GM18909 (cell line): ENCODE results near the gene GALNT2.

Experiments
- ATAC-seq: cut with Tn5 transposase; IDR thresholded peaks from one replicate; pipeline ENCODE4 v1.9.1; 2021; ENCODE audit warnings: mild to moderate bottlenecking; ENCODE audit not compliant: unreplicated experiment, poor library complexity

GALNT2 gene

GRCh38 chr1:230156068-230156467, 89.0 kb downstream of the GALNT2 start:
- ATAC-seq = no peak

- no peak for ATAC-seq
These were observed 89.5 kb downstream of the GALNT2 start for GRCh38 chr1:230156536-230156935.

GRCh38 chr1:230157420-230158390, 90.7 kb downstream of the GALNT2 start:
- ATAC-seq = no peak

DNA sequence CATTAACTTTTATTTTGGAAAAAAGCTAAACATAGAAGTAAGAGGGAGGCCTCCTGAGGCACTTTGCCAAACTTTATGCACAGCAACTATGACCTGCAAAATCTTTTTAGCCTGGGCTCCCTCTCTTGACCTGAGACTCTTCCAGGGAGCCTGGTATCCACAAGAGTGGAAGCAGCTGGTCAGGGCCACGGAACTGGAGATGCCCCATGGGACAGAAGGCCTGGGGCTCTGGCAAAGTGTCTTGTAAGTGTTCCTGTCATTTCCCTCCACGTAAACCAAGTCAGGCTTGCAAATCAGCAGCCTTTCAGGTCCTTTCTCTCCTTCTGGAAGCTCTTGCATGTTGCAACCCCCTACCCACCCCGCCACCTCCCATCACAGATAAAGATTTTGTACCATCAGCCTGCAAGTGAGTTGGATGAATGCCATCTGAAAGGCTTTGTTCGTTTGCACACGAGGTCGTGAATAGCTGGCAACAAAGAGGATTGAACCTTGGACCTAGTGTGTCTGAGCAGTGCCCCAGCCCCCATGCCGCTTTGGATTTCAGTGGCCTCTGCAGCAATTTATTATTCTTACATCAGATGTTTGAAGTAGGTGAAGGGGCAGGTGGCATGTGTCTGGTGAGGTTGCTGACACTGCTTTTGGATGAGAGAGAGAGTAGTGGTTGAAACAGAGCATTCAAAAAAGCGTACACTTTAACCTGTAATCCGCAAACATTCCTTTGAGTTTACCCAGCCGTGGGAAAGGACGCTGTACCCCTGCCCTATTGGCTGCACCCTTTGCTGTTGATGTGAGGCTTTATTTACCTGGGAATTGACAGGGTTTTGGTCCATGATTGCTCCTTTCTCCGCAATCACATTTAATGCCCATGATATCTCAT, 91.6 kb downstream of the GALNT2 start:
- ATAC-seq = no peak

- no peak for ATAC-seq
These were observed 92.5 kb downstream of the GALNT2 start for GRCh38 chr1:230159580-230159979.

DNA sequence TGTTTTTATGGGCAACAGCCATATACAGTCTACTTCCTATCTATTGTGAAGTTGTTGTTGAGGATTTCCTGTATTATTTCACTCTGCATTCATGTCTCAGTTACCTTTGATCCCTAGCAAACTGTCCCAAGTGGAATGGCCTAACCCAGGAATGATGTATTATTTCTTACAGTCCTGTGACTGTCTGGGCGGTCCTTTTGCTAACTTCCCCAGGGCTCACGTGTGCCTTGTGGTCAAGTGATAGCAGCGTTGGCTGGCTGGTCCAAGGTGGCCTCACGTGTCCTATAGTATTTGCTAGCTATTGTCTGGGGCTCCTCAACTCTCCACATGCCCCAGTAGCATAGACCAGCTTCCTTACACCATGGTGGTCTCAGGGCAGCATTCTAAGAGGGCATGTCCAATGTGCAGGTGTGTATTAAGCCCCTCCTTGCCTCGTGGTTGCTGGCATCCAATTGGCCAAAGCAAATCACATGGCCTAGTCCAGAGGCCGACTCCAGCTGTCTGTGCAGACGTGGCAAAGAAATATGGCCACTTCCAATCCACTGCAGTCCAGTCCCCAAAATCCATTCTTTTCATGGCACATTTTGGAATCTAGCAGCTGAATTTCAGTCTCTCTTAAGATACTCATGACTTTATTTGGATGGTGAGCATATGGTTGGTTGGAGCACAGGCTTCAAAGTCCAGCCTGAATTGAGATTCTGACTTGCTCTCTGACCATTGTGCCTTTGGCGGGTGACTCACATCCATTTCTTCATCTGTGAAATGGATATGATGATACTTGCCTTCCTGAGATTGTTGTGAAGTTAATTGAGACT, 94.1 kb downstream of the GALNT2 start:
- ATAC-seq = no peak

GRCh38 chr1:230163205-230163604, 96.2 kb downstream of the GALNT2 start:
- ATAC-seq = no peak

DNA sequence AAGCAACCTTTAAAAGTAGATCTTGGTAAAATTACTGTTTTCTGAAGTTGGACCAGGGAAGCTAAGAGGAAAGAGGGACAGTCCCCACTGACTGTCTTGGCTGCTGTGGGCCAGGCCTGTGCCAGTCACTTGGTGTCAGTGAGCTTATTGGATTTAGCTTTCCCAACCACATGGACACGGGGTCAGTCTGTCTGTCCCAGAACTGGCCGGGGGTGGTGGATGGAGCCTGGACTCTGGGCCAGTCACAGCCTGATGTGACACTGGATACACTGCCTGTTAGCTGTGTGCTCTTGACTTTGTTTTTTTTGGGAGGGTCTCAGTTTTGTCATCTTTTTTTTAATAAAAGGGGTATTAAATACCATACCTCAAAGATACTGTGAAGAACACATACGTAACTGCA, 96.7 kb downstream of the GALNT2 start:
- ATAC-seq = no peak

- no peak for ATAC-seq
These were observed 98.5 kb downstream of the GALNT2 start for GRCh38 chr1:230165536-230165935.

- ATAC-seq = no peak
These were observed 99.5 kb downstream of the GALNT2 start for GRCh38 chr1:230166366-230167132.

GRCh38 chr1:230167419-230167852, 100.4 kb downstream of the GALNT2 start:
- peak; percentile 44 for ATAC-seq

GRCh38 chr1:230169454-230170152, 102.6 kb downstream of the GALNT2 start:
- peak; percentile 36 for ATAC-seq

- peak; percentile 45 for ATAC-seq
These were observed 103.1 kb downstream of the GALNT2 start for GRCh38 chr1:230170153-230170547.

- ATAC-seq = no peak
These were observed 103.6 kb downstream of the GALNT2 start for GRCh38 chr1:230170622-230171021.

GRCh38 chr1:230171356-230172015, 104.4 kb downstream of the GALNT2 start:
- no peak for ATAC-seq

DNA sequence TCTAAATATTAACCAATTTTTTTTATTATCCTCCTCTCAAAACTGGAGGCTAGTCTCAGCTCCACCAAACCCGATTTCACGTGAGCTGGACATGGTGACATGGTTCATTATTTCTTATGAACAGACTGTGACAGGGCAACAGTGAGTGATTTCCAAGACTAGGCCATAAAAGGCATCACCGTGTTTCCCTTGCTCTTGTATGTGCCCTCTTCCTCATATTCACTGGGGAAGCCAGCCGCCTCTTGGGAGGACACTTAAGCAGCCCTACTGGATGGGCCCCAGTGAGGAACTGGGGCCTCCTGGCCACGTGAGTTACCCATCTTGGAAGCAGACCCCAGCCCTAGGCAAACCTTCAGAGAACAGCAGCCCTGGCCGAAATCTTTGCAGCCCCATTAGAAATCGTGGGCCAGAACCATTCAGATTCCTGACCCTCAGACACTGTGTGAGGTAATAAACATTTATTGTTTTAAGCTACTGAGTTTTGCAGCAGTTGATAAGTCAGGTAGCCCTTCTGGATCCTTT, 105.0 kb downstream of the GALNT2 start:
- ATAC-seq = no peak

- no peak for ATAC-seq
These were observed 106.3 kb downstream of the GALNT2 start for GRCh38 chr1:230173187-230173975.
